Endothelial cell of umbilical vein (primary cell): Measurements from ENCODE around the gene UPF2.

Experiments used
- CTCF ChIP-seq, 2 donors: IDR thresholded peaks; 1 replicate in 1 of 2; 2 replicates in 1 of 2; pipeline ENCODE4 v1.5.1; 2011; ENCODE audit warnings: low read length in 2 of 2, mild to moderate bottlenecking in 2 of 2, moderate library complexity in 2 of 2, control low read depth in 1 of 2, inconsistent platforms in 1 of 2, low read depth in 1 of 2; ENCODE audit not compliant: insufficient read depth in 1 of 2; ENCODE audit errors: extremely low read depth in 1 of 2
- EZH2 ChIP-seq: IDR thresholded peaks from 2 replicates; pipeline ENCODE4 v1.6.1; 2012; ENCODE audit warnings: borderline replicate concordance, low read depth, mild to moderate bottlenecking, moderate library complexity, low read length, inconsistent platforms; ENCODE audit not compliant: severe bottlenecking
- GATA2 ChIP-seq: IDR thresholded peaks from 2 replicates; pipeline ENCODE4 v1.7.0; 2011; ENCODE audit warnings: low read depth, mild to moderate bottlenecking, moderate library complexity, mixed read lengths, low read length; ENCODE audit not compliant: insufficient read length, insufficient read depth
- JUN ChIP-seq: IDR thresholded peaks from 2 replicates; pipeline ENCODE4 v1.6.1; 2011; ENCODE audit warnings: borderline replicate concordance, low read depth; ENCODE audit not compliant: insufficient read length, insufficient read depth
- MYC ChIP-seq: IDR thresholded peaks from one replicate; pipeline ENCODE4 v1.6.1; 2011; ENCODE audit warnings: mild to moderate bottlenecking, low read depth, low read length
- POLR2A ChIP-seq: IDR thresholded peaks from 2 replicates; pipeline ENCODE4 v1.6.1; 2012; ENCODE audit warnings: low read depth, mild to moderate bottlenecking, control low read depth, low read length
- POLR2AphosphoS5 ChIP-seq: IDR thresholded peaks from 2 replicates; pipeline ENCODE4 v1.6.1; 2012; ENCODE audit warnings: low read depth, mild to moderate bottlenecking, control low read depth, low read length, moderate library complexity; ENCODE audit not compliant: insufficient read depth

DNA sequence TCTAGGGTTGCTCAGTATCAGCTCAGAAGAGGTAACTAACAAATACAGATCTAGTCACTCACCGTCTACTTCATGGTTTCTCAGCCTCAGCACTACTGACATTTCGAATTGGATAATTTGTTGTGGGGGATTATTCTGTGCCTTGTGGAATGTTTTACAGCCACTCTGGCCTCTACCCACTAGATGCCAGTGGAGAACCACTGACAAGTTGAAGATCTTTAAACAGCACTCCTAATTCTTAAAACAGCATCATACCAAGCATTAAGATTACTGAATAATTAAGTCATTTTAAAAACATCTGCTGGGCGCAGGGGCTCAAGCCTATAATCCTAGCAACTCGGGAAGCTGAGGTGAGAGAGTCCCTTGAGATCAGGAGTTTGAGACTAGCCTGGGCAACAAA is 82.6 kb downstream of the UPF2 start:
- TF ChIP-seq CTCF (IDR thresholded peaks at IDR 0.05; ENCODE audit: extremely low read depth in 1 of 2, insufficient read depth in 1 of 2, low read depth in 1 of 2, low read length in 2 of 2) (no peak), EZH2 (no peak), MYC (no peak), POLR2AphosphoS5 (no peak), POLR2A (no peak), JUN (no peak), GATA2 (no peak)
